GM21717 (cell line): ENCODE data around the gene FNBP1.

Experiments used
- ATAC-seq: cut with Tn5 transposase; IDR thresholded peaks from one replicate; pipeline ENCODE4 v1.9.1; 2021; ENCODE audit warnings: mild to moderate bottlenecking, moderate library complexity; ENCODE audit not compliant: unreplicated experiment

Gene FNBP1

DNA sequence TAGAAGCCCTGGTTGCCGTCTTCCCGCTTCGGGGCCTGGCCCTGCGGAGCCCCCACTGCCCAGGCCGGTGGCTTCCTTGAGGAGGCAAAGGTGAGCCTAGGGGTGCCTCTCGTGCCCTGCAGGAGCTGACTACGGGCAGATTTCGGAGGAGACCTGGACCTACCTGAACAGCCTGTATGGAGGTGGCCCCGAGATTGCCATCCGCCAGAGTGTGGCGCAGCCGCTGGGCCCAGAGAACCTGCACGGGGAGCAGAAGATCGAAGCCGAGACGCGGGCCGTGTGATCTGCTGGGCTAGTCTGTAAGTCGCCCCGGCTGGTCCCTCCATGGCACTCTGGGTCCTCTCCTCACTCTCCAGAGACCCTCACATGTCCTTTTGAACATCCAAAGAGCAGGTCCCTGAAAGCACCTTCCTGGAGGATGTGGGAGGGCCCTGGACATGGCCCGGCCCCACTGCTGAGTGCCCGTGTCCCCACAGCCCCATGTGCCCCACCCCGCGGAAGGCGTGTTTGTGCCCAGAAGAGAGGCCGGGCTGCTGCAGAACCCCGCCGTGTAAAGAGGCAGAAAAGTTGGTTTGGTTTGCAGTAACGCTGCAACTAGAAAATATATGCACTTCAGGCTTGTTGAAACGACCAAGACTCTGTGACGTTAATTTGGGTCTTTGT lies 162.9 kb downstream of the FNBP1 start:
- no peak for ATAC-seq

DNA sequence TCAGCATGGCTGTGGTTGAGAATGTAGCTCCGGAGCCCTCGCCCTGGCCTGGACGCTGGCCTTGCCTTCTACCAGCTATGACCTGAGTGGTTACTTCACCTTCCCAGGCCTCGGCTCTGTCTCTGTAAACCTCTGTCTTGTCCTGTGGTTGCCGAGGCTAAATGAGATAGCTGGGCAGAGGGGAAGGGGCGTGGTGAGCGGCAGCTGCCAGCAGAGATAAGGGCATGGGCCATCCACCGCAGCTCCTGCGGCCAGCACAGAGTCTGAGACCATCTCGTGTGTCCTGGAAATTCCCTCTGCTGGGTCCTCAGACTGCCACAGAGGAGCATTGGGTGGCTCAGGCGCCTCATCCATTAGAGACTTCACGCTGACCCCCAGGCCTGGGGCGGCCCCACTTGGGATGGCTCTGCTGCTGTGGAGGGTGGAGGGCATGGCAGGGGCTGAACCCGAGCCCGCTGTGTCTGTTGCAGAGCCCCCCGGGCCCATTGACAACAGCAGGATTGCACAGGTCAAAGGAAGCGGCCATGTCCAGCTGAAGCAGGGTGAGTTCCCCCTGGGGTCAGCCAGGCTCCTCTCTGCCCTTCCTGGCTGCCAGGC lies 163.8 kb downstream of the FNBP1 start:
- no peak for ATAC-seq

DNA sequence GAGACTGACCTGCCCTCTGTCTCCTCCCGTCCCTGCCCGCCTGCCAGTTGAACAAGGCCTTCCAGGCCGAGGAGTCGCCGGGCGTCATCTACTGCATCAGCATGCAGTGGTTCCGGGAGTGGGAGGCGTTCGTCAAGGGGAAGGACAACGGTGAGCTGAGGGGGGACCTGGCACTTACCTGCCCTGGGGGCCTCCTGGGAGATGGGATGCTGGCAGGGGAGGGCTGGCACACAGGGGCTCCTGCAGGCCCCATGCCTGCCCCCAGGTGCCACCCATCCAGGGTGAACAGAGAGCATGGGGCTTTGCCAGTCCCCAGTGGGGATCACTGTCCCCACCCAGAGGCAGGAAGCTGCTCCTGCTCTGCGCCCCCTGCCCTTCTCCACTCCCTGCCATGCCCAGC lies 164.7 kb downstream of the FNBP1 start:
- no peak for ATAC-seq

DNA sequence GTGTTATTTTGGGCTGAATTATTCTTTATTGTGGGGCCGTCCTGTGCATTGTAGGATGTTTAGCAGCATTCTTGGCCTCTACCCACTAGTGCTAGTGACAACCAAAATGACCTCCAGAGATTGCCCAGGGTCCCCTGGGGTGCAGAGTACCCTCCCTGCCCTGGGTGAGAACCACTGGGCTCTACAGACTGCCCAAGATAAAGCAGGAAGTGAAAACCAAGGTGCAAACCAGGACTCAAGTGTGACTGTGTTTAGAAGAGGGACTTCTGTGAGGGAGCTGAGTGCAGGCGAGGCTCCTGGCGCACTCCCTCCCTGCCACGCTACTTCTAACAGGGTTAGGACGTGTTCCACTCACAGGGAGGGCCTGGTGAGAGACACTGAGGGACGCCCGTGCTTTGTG lies 166.2 kb downstream of the FNBP1 start:
- ATAC-seq, result no peak

DNA sequence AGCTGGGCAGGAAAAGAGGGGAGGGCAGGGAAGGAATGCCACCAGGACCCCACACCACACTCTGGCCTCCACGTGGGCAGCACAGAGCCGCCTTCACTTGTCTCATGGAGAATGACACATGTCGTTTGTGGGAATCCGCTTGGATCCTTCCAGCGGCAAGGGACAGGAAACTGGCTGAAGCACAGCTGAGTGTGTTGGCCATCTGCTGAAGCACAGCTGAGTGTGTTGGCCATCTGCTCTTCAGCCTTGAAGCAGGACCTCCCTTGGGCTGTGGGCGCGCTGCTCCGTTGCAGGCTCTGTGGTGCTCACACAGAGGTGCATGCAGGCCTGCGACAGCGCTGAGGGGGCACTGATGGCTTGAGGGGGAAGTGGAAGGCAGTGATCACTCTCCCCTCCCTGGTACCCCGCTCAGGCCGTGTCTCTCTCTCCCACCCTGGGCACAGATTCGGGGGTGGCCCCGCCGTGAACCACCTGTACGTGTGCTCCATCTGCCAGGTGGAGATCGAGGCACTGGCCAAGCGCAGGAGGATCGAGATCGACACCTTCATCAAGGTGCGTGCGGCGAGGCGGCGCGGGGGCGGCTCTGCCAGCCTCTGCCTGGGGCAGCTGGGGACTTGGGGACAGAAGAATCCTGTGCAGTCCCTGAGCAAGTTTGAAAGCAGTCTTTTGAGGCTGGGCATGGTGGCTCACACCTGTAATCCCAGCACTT lies 167.1 kb downstream of the FNBP1 start:
- no peak for ATAC-seq

DNA sequence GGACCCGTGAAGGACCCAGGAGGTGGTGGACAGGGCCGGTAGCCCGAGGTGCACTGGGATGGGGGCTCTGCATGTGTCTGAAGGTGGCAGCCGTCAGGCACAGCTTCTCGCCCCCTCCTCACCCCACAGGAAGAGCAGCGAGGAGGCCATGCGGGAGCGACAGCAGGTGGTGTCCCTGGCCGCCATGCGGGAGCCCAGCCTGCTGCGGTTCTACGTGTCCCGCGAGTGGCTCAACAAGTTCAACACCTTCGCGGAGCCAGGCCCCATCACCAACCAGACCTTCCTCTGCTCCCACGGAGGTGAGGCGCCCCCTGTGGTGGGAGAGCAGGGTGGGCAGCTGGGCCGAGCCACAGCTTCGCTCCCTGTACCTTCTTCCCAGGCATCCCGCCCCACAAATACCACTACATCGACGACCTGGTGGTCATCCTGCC lies 167.8 kb downstream of the FNBP1 start:
- ATAC-seq, result no peak

DNA sequence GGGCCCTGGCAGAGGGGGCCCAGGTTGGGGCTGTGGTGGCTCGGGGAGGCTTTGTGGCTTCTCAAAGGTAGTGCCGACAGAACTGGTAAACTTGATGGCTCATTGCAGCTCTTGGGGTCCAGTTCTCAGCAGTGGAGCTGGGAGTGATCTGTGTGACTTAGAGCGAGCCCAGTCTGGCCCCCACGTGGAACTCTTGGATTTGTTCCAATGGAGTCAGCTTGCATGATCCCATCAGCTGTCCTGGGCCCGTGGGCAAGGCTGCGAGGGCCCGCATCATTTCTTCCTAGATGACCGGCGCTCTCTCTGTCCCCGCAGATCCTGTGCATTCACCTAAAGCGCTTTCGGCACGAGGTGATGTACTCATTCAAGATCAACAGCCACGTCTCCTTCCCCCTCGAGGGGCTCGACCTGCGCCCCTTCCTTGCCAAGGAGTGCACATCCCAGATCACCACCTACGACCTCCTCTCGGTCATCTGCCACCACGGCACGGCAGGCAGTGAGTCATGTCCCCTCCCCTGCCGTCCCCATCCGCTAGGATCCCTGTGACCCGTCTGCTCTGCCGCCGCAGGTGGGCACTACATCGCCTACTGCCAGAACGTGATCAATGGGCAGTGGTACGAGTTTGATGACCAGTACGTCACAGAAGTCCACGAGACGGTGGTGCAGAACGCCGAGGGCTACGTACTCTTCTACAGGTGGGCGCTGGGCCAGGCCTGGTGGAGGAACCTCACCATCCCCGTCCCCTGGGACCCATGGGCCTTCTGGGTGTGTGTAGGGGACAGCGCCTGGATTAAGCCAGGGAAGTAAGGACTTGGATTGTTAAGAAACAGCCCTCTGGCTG lies 168.5 kb downstream of the FNBP1 start:
- ATAC-seq, result no peak

DNA sequence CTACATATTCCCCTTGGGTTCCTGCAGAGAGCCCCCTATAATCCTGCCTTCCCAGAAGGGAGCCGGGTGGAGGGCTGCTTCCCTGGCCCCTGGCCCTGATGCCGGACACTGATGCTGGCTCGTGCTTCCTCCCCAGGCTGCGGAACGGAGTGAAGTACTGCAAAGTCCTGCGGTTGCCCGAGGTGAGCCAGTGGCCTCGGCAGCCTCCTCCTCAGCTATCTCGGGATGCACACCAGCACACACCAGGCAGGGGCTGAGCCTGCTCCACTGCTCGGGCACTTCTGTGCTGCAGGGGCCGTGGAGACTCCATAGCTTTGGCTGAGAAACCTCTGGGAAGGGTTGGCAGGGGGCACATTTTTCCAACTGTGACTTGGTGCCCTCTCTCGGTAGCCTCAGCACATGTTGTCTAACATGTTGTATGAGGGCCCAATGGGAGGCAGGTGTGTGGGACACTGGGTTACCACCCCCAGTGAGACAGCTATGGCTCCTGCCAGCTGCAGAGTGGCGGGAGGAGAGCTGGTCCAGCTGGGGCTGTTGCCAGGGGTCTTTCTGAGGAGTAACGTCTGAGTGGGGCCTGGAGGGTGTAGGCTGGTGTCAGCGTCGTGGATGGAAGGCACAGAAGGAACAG lies 169.3 kb downstream of the FNBP1 start:
- ATAC-seq, result no peak

DNA sequence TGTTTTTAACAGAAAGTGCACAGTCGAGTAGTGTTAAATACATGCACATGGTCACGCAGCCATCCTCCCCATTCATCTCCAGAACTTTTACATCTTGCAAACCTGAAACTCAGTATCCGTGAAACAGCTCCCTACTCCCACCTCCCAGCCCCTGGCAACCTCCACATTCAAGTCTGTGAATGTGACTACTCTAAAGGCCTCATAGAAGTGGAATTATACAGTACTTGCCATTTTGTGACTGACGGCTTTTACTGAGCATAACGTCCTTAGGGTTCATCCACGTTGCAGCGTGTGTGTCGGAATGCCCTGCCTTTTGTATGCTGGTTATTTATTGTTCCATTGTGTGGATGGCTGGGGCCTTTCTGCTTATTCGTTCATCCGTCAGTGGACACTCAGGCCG lies 171.9 kb downstream of the FNBP1 start:
- no peak for ATAC-seq

DNA sequence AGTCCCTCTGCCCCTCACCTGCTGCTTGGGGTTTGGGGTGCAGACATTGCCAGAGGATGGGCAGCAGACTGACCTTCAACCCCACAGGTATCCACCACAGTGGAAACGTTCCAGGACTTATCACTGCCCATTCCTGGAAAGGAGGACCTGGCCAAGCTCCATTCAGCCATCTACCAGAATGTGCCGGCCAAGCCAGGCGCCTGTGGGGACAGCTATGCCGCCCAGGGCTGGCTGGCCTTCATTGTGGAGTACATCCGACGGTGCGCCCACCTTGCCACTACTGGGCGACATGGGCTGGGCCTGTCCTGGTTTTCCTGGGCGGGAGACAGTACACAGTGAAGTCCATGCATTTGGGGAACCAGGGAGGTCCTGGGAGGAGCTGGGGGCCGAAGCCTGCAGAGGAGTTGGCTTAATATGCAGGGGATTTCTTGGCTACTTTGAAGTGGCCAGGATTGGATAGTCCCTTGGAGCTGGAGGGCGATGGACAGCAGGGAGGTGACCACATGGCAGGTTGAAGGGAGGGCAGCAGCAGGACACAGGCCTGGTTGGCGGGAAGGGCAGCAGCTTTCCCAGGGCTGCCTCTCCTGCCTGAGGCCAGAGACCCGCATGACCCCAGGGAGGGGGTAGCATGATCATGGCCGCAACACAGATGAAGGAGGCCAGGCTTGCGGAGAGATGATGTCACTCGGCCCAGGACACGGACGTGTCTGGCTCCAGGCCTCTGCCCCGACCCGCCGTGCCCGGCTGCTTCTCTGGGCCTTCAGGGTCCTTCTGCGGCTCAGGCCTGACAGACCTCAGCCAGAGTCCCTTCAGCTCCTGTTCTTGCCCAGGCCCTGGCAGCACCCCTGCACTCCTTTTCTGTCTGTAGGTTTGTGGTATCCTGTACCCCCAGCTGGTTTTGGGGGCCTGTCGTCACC lies 173.1 kb downstream of the FNBP1 start:
- ATAC-seq, result no peak

DNA sequence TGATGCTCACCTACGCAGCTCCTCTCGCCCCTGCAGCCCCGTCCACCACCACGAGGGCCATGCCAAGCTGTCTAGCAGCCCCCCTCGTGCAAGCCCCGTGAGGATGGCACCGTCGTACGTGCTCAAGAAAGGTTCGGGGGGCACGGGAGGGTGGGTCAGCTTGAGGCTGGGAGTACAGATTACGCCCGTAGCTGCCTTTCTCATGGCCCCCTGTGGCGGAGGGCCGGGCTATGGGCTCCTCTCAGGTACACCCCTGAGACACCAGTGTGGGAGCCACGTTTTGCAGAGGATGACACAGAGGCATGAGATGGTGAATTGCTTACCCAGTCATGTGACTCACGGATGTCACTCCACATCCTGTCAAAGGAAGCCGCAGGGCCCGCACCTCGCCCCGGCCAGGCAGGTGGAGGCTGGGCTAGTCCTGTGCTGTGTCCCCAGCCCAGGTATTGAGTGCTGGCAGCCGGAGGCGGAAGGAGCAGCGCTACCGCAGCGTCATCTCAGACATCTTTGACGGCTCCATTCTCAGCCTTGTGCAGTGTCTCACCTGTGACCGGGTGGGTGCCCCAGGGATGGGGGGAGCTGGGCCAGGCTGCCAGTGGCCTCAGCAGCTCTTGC lies 174.0 kb downstream of the FNBP1 start:
- no peak for ATAC-seq

DNA sequence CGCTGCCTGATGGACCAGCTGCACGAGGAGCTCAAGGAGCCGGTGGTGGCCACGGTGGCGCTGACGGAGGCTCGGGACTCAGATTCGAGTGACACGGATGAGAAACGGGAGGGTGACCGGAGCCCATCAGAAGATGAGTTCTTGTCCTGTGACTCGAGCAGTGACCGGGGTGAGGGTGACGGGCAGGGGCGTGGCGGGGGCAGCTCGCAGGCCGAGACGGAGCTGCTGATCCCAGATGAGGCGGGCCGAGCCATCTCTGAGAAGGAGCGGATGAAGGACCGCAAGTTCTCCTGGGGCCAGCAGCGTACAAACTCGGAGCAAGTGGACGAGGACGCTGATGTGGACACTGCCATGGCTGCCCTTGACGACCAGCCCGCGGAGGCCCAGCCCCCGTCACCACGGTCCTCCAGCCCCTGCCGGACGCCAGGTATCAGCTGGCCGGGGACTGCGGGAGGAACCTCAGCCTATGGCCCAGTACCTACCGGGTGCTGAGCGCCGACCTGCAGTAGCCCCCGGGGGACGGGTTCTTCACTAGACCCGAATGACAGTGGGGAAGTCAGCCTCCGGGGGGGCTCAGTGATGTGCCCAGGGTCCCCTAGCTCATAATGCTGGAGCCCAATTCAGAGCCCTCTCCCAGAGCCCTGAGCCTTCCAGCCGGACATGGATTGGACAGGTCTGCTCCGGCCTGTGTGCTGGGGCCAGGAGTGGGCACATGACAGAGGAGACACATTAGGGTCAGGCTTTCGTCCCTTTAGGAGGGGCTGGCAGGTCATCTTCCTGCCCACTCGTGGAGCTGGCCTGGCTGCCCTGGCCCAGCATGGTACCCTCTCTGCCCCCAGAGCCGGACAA lies 174.7 kb downstream of the FNBP1 start:
- ATAC-seq, result no peak

DNA sequence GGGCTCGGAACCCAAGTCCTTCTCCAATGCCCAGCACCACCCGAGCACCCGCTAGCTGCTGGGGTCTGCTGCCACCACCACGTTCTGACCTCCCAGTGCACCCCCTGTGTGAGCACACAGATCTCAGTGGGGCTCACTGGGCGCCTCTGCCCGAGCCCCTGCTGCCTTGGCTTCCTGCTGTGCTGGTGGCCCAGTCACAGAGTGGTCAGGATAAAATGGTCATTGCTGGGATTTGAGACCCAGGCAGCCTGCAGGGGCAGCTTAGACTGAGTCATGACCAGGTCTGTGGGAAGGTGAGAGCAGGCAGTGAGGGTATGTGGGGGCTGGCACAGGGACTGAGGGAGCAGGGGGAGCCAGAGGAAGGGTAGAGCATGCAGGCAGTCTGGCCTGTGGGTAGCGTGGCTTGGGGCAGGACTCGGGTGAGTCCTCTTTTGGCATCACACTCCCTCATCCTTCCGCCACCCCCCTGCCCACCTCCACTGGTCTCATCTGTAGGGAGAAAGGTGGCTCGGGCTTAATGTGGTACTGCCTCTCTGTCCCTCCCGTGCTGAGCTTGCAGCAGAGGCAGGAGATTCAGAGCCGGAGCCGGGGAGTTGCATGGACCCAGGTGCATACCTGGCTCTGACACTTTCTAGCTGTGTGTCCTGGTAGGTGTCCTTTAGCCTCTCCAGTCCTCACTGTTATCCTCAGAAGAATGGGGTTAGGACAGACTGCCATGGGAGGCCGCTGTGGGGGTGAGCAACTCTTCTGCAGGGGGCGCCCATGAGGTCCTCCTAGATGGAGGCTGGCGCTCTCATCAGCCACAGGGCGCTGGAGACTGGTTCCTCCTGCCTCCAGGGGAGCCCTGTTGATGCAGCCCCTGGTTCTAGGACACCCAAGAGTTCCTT lies 175.6 kb downstream of the FNBP1 start:
- ATAC-seq, result no peak

DNA sequence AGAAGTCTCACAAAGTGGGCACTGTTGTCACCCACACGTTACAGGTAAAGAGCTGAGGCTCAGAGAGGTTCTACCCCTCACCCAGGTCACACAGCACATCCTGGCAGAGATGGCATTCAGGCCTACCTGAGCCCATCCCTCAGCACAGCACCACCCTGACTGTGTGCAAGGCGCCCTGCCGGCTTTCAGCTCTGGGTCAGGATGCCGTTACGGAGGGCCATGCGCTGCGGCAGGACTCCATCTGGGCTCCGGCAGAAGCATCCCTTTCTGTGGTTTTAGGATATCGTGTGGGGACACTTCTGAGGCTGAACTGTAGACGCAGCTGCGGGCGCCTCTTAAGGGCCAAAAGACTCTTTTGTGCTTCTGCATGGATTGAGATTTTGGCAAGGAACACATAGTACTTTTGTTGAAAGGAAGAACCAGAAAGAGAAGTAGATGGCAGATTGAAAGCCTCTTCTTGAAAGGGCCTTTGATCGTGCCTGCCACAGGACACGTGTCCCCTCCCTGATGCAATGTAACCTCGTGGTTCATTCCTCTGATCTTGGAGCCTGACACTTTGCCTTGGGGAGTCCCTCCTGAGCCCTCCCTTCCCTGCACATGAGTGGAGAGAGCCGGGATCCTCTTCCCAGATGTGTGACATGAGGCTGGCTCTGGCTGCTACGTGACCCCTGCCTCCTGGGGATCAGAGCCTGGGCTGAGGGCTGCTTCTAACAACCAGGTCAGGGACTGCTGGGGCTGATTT lies 176.4 kb downstream of the FNBP1 start:
- no peak for ATAC-seq

DNA sequence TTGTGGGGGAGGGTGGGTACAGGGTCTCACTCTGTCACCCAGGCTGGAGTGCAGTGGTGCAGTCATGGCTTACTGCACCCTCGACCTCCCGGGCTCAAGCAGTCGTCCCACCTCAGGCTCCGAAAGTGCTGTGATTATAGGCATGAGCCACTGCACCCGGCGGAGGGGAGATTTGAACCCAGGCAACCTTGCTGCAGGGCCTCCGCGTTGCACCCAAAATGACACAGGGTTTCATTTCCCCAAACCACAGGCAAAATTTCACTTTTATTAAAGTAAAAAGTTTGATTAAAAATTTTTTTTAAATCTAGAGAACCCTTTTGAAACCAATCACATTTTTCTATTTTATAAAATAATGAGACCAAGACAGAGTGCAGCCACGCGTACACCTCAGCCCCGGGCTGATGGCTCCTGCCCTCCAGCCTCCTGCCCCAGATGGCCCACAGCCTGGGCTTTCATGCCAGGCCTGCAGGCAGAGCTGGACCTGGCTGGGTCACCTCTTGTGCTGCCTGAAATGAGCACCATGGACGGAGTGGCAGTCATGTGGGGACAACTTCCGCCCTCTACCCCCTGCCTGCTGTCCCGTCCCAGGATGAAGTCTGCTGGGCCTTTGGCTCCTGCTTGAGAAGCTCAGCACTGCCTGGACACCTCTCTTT lies 177.2 kb downstream of the FNBP1 start:
- ATAC-seq, result no peak

DNA sequence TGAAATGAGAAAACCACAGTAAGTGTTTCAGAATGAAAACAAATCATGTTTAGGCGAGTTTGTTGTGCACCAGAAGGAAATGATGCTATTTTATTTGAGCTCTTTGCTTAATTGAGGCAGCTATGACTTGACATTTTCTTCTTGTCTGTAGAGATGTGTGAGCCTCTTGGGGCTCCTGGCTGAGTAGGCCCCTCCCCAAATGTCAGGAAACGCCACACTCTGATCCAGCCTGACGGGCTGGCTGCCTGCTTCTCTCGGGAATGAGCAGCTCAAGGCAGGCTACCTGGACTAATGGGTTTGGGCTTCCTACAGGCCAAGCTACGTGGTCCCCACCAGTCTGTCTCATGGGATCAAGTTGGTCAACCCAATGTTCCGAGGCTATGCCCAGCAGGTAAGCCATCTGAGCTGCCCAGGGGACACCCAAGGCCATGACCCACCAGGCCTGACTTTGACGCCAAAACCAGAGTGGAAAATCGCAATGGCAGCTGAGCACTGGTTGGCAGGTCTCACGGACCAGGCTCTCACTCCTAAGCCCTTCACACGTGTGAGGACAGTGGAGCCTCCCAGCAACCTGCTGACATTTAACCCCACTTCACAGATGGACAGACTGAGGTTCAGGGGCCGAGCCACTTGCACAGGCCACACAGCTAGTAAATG lies 177.9 kb downstream of the FNBP1 start:
- no peak for ATAC-seq
